Ecto neural progenitor cell (in vitro differentiated cells): Measurements from ENCODE around the gene SSX2IP.

ENCODE experiments used
- DNase-seq: peaks from one replicate; pipeline ENCODE4 v3.0.0-alpha.2; 2018; ENCODE audit warnings: low spot score

The SSX2IP gene

GRCh38 chr1:84711121-84711520, 20.9 kb upstream of the SSX2IP start:
- no peak for DNase-seq

- DNase-seq: no peak
These were observed 18.9 kb upstream of the SSX2IP start for GRCh38 chr1:84709131-84709530.

- DNase-seq: no peak
These were observed 17.8 kb upstream of the SSX2IP start for GRCh38 chr1:84708031-84708430.

- no peak for DNase-seq
These were observed 15.3 kb upstream of the SSX2IP start for GRCh38 chr1:84705513-84705912.

- DNase-seq: no peak
These were observed 14.7 kb upstream of the SSX2IP start for GRCh38 chr1:84704872-84705417.

- DNase-seq: no peak
These were observed 13.2 kb upstream of the SSX2IP start for GRCh38 chr1:84703431-84703830.

GRCh38 chr1:84702143-84702542, 11.9 kb upstream of the SSX2IP start:
- DNase-seq: no peak

GRCh38 chr1:84701376-84701775, 11.1 kb upstream of the SSX2IP start:
- DNase-seq: no peak

- DNase-seq: no peak
These were observed 9.8 kb upstream of the SSX2IP start for GRCh38 chr1:84700070-84700469.

- DNase-seq: no peak
These were observed 8.2 kb upstream of the SSX2IP start for GRCh38 chr1:84698151-84699110.

GRCh38 chr1:84693785-84694184, 3.5 kb upstream of the SSX2IP start:
- no peak for DNase-seq

- DNase-seq: no peak
These were observed 2.7 kb upstream of the SSX2IP start for GRCh38 chr1:84693005-84693404.

GRCh38 chr1:84692391-84692790, 2.1 kb upstream of the SSX2IP start:
- DNase-seq: no peak

GRCh38 chr1:84691122-84691783, 992 bp upstream of the SSX2IP start:
- DNase-seq: no peak

GRCh38 chr1:84689514-84690396, 506 bp downstream of the SSX2IP start:
- DNase-seq: peak; percentile 85

- no peak for DNase-seq
These were observed 1.7 kb downstream of the SSX2IP start for GRCh38 chr1:84688463-84689061.

GRCh38 chr1:84687714-84688462, 2.4 kb downstream of the SSX2IP start:
- no peak for DNase-seq

- no peak for DNase-seq
These were observed 4.0 kb downstream of the SSX2IP start for GRCh38 chr1:84686223-84686622.

- no peak for DNase-seq
These were observed 6.8 kb downstream of the SSX2IP start for GRCh38 chr1:84683508-84683907.

- DNase-seq: no peak
These were observed 8.2 kb downstream of the SSX2IP start for GRCh38 chr1:84682047-84682446.
